Measurements from ENCODE around the gene MYO15B.

- TF ChIP-seq CTCF (IDR thresholded peaks at IDR 0.05; ENCODE audit: low read length) (no peak), EZH2 (optimal IDR thresholded peaks at IDR 0.05; ENCODE audit: low read depth, low read length) (no peak)
Measured at GRCh38 chr17:75666959-75667790, 79.6 kb downstream of the MYO15B start, which contains the start of the genes RECQL5 and SAP30BP.

All from MM.1S (cell line).